GM10266 (cell line): Measurements from ENCODE around the gene GPX5.

ENCODE experiments used
- DNase-seq: peaks from one replicate; pipeline ENCODE4 v3.0.0; 2012; ENCODE audit errors: extremely low spot score
- TF ChIP-seq, protein P1 (sequence below): IDR thresholded peaks from 2 replicates; pipeline ENCODE4 v1.5.1; 2012; ENCODE audit warnings: mild to moderate bottlenecking, low read depth; ENCODE audit not compliant: control insufficient read depth, insufficient read depth; ENCODE audit errors: missing control alignments

Gene GPX5

DNA sequence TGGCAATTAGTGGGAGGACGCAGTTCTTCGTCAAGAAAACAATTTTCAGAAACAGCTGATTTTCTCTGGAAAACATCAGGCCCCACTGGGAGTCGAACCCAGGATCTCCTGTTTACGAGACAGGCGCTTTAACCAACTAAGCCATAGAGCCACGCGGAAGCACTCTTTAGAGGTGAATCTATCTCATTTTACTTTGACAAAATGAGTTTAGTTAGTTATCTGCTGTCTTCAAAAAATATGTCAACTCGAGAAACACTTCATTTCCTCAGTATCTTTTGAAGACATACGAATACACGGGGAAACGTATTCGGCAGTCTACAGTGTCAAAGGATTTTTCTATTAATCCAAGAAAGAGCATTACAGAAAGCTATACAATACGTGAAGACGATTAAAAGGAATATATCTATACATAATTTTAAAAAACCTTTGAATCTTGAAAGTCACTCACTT is 36.7 kb upstream of the GPX5 start:
- DNase-seq: no peak

DNA sequence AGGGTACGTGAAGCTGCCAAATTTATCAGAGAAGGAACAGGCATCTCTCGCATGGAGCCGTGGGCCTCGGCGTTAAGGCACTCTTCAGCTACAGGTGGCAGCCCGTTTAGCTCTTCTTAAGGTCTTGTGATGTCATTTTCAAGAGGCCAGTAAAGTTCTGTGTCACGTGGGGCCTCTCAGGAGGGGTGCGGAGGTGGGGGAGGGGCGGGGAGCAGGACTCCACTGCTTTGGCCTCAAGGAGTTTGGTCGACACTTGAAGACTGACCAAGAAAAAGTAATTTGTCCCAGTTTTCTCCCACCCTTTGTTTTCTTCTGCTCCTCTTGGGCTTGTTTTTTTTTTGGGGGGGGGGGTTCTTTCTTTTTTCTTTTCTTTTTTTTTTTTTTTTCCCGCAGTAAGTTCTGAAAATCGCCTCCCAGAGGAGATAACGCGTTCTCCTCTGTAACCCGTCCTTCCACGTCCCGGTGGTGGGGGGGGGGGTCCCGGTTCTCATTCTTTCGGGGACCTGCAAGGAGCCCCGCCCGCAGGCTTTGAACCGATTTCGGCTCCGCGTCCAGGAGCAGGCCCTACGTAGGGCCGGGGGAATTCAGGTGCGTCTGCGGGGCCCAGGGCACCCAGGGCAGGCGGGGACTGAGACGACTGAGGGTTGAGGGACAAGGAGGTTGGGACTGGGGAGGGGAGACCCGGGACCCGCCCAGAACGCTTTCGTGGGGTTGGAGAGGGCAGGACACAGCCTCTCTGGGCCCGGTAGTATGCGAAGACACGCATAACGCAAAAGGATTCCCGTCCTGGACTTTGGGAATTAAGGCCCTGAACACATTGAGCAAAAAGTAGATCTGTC is 36.1 kb upstream of the GPX5 start:
- TF ChIP-seq, protein P1, sequence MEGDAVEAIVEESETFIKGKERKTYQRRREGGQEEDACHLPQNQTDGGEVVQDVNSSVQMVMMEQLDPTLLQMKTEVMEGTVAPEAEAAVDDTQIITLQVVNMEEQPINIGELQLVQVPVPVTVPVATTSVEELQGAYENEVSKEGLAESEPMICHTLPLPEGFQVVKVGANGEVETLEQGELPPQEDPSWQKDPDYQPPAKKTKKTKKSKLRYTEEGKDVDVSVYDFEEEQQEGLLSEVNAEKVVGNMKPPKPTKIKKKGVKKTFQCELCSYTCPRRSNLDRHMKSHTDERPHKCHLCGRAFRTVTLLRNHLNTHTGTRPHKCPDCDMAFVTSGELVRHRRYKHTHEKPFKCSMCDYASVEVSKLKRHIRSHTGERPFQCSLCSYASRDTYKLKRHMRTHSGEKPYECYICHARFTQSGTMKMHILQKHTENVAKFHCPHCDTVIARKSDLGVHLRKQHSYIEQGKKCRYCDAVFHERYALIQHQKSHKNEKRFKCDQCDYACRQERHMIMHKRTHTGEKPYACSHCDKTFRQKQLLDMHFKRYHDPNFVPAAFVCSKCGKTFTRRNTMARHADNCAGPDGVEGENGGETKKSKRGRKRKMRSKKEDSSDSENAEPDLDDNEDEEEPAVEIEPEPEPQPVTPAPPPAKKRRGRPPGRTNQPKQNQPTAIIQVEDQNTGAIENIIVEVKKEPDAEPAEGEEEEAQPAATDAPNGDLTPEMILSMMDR: no peak
- peak; percentile 81 for DNase-seq

More for the DNA sequence above, 36.7 kb upstream of the GPX5 start:
- TF ChIP-seq, protein P1: no peak

DNA sequence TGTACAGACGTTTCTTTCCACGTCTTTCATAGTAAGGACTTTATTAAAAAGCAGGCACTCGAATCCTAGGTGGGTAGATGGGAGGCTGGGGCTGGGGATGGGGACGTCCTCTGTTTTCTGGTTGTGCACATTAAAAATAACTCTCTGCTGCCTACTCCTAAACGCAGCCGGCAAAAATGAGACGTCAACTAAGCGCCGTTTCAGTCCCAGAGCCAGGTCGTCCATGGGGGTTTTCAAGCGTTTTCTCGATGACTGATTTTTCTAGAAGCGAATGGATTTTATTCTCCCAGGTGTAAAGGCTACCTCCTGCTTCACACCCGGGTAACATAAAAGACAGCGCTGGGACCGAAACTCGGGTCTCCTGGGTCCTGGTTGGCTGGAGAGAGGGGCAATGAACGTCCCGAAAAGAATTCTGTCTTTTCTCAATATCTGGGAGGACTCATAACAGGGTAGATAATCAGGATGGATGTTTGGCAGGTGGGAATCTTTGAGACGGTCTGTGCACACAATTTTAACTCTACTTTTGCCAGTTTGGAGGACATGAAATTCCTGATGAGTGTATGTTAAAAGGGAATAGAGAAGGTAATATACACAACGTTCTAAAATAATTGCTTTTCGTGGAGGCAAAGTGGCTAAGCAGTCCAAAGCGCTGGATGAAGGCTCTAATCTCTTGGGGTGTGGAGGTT is 35.3 kb upstream of the GPX5 start:
- TF ChIP-seq, protein P1: no peak
- DNase-seq: no peak

DNA sequence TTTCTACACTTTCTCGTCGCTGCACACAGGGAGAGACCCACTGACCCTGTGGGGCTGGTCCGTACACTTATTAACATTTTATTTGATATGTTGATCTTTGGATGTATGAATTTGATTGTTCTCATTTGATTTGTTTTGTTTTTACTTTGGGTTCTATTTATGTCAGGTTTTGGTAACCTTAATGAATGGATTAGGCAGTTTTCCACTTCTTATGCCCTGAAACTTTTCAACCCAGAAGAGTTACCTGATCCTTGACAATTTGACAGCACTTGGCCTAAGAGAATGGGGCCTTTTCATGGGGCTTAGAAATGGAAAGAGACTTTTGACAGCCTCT is 33.7 kb upstream of the GPX5 start:
- TF ChIP-seq, protein P1: no peak
- DNase-seq: no peak

DNA sequence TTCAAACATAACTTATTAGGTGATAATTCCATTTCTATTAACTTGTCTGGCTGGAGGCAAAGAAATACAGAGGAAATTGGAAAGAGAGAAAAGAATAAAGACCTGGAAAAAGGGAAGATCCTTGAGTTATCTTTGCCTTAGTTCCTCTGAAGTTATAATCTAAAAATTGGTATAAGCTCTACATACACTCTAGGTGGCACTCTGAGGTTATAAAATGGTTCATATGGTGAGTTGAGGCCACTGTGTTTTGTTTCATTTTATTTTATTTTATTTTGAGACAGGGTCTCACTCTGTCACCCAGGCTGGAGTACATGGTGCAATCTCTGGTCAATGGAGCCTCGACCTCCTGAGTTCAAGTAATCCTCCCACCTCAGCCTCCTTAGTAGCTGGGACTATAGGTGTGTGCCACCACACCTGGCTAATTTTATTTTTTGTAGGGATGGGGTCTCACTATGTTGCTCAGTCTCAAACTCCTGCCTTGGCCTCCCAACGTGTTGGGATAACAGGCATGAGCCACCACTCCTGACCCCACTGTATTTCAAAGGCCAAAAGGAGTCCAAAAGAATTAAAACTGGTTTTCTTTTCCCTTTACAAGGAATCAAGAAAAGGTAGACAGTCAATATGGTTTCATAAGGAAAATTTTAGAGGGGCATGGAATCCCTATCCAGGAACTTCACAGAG is 29.4 kb upstream of the GPX5 start:
- DNase-seq: no peak
- TF ChIP-seq, protein P1: peak; percentile 20

DNA sequence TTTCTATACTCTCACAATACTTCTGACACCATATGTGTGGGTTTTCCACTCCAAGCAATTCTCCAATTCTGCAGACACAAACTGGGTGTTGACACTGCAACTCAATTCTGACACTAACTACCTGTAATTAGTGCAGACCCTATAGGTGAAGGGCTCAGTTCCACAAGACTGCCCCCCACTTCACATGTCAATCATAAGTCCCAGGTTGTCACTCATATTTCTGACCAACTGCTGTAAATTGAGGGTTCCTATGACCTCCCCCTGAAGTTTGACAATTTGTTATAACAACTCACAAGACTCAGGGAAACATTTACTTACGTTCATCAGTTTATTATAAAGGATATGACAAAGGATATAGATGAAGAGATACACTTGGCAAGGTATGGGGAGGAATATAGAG is 28.4 kb upstream of the GPX5 start:
- no peak for DNase-seq
- TF ChIP-seq, protein P1: no peak
